Subcutaneous abdominal adipose tissue (tissue), 5 donors: ENCODE results near the gene SLBP.
A peak's percentile ranks its signal among the peaks of the same experiment; 100 is the strongest.

ENCODE experiments used
- H3K27ac ChIP-seq: one replicate; pipeline ENCODE4 v1.7.0; 2013; ENCODE audit warnings: low read depth, mild to moderate bottlenecking, inconsistent platforms, low read length, moderate library complexity
- H3K27me3 ChIP-seq, 5 donors: one replicate each; pipeline ENCODE4 v1.7.0; 2013; ENCODE audit warnings: low read length in 5 of 5, inconsistent platforms in 1 of 5; ENCODE audit not compliant: control insufficient read depth in 5 of 5, insufficient read depth in 4 of 5
- H3K36me3 ChIP-seq, 5 donors: one replicate each; pipeline ENCODE4 v1.7.0; 2013; ENCODE audit warnings: low read length in 5 of 5; ENCODE audit not compliant: control insufficient read depth in 5 of 5, insufficient read depth in 5 of 5
- H3K4me1 ChIP-seq, 5 donors: one replicate each; pipeline ENCODE4 v1.7.0; 2013; ENCODE audit warnings: low read length in 5 of 5, mild to moderate bottlenecking in 3 of 5, moderate library complexity in 1 of 5; ENCODE audit not compliant: control insufficient read depth in 5 of 5, insufficient read depth in 5 of 5
- H3K4me3 ChIP-seq, 5 donors: one replicate each; pipeline ENCODE4 v1.7.0; 2013; ENCODE audit warnings: low read length in 5 of 5, low read depth in 1 of 5
- H3K9ac ChIP-seq, 5 donors: one replicate each; pipeline ENCODE4 v1.7.0; 2013; ENCODE audit warnings: low read length in 5 of 5, mild to moderate bottlenecking in 4 of 5, moderate library complexity in 3 of 5
- H3K9me3 ChIP-seq, 5 donors: one replicate each; pipeline ENCODE4 v1.7.0; 2013; ENCODE audit warnings: low read length in 5 of 5; ENCODE audit not compliant: control insufficient read depth in 5 of 5
- donor health status: healthy.
- donor health status: healthy.
- donor health status: healthy.
- donor health status: healthy.
- donor health status: healthy.

Gene SLBP

DNA sequence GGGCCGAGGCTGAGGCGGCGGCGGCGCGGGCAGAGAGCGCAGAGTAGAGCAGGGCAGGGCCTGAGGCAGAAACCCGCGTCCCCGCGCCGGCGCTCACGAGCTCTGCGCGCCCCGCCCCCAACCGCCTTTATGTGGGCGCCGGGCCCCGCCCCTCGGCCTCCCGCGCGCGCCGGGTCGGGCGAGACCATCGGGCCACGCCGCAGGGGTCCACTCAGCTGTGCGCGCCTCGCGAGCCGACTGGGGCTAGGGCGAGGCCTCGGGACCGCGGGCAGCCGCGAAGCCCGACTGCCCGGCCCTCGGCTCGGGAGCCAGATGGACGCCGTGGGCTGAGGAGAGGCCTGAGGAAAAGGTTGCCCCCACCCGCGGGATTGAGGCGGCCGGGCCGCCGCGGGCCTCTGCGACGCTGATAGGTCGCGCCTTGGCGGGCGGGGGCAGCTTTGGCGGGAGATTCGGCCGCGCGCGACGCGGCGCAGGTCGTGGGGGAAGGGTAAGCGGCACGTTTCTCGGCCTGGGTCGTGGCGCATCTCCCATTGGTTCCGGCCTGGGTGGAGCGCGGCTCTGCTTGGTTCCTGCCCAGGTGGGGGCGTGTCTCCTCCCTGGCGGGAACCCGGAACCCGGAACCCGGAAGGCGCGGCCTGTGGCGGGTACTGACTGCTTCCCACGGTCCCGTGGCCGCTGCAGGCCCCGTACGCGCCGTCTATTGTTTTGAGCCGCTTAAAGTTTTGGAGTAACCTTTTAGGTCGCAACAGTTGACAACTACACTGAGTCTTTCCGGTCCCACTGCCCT, at the start of gene SLBP:
TSS of gene SLBP (minus strand) at position 104 of the 787 bp plus-strand sequence. CDS start 131 bp downstream, outside the sequence.
- peak within 1 kb of the TSS; percentile 79 for H3K27ac ChIP-seq
- H3K9ac ChIP-seq: peak within 1 kb of the TSS; percentile 72 to 95 (median 88)
- H3K36me3 ChIP-seq: peaks cover 0 to 19% (median 11%) of the 10 kb centered on the region in 5 donors
- H3K4me1 ChIP-seq: peaks cover 10 to 40% (median 32%) of the 10 kb centered on the region in 5 donors
- peaks cover 0 to 3% (median 0%) of the 10 kb centered on the region in 5 donors for H3K27me3 ChIP-seq
- peak within 1 kb of the TSS; percentile 74 to 94 (median 91) for H3K4me3 ChIP-seq
- no peaks in the 10 kb centered on the region for H3K9me3 ChIP-seq

DNA sequence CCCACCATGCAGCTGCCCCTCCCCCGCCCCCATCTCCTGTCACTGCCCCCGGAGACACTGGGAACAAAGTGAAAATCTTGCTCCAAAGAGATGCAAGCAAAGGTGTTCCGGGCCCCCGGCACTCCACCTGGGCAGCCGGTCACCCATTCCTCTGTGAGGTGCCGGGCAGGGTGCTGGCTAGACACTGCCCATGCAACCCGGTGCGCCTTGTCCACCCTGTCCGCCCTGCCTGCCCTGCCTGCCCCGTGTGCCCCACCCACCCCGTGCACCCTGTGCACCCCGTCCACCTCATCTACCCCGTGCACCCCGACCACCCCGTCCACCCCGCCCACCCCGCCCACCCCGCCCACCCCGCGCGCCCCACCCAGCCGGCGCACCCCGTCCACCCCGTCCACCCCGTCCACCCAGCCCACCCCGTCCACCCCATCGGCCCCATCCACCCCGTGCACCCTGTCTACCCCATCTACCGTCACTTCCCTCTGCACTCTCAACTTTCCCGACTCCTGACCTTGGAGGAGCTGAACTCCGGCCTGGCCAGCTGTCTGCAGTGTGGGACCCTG, 49.1 kb upstream of the SLBP start:
- no peak overlapping the region for H3K27ac ChIP-seq
- no peaks in the 10 kb centered on the region for H3K9me3 ChIP-seq
- H3K9ac ChIP-seq: no peak overlapping the region
- H3K4me3 ChIP-seq: no peak overlapping the region
- peaks cover 0 to 11% (median 2%) of the 10 kb centered on the region in 5 donors for H3K27me3 ChIP-seq
- H3K36me3 ChIP-seq: no peaks in the 10 kb centered on the region
- H3K4me1 ChIP-seq: peaks cover 0 to 16% (median 9%) of the 10 kb centered on the region in 5 donors

DNA sequence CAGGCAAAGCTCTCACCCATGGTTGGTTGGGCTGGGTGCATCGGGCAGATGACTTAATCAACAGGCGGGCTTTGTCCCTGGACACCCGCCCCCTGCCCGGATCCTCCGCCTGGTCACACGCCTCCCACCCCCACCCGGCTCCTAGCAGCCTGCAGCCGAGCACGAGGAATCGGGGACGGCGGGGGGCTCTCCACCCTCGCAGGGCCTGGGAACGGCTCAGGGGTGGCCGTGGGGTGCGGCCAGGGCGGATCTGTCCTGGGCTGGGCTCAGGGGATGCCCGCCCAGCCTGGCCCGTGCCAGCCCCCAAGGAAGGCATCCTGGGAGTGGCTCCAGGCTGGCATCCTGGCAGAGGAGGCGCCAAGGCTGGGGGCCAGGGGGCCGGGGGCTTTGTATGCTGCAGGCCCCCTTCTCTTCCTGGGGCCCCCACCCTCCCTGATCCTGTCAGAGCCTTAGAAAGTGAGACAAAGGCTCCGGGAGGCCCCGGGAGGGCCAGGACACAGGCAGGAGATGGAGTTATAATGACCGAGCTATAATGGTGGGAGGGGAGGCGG, 48.5 kb upstream of the SLBP start:
- Histone ChIP-seq H3K4me1 (peaks cover 0 to 16% (median 9%) of the 10 kb centered on the region in 5 donors), H3K27me3 (peaks cover 0 to 6% (median 2%) of the 10 kb centered on the region in 5 donors), H3K36me3 (no peaks in the 10 kb centered on the region), H3K9me3 (no peaks in the 10 kb centered on the region), H3K9ac (no peak overlapping the region), H3K4me3 (no peak overlapping the region), H3K27ac (no peak overlapping the region)

GRCh38 chr4:1759818-1760223, 47.7 kb upstream of the SLBP start:
- no peak overlapping the region for H3K27ac ChIP-seq
- no peaks in the 10 kb centered on the region for H3K36me3 ChIP-seq
- H3K4me3 ChIP-seq: no peak overlapping the region

DNA sequence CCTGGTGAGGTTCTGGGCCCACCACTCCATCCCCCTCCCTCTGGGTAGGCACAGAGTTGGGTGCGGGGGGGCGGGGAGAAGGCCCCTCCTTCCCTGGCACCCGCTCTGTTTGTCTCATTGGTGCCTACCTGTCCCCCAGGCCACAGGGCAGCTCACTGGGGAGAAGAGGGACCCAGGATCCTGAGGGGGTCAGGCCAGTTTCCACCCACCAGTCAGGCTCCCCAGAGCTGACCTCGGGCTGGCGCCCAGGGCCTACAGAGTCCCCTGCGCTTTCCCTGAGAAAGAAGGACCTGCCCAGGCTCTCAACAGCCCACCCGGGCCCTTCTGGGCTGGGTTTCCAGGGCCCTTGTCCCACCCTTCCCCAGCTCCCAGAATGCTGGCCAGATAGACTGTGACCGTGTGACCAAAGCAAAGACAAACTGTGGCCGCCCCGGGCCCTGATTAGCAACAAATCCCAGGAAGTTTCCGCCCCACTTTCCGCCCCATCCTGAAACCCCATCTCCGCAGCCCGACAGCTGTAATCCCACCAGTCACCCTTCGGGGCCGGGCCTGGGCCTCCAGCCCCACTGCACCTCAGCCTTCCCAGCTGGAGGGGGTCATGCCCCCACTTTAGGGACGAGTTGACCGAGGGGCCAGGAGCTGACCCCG, 47.2 kb upstream of the SLBP start:
- no peak overlapping the region for H3K27ac ChIP-seq
- no peaks in the 10 kb centered on the region for H3K9me3 ChIP-seq
- H3K27me3 ChIP-seq: peaks cover 0 to 6% (median 2%) of the 10 kb centered on the region in 5 donors
- no peak overlapping the region for H3K4me3 ChIP-seq
- peaks cover 0 to 16% (median 9%) of the 10 kb centered on the region in 5 donors for H3K4me1 ChIP-seq
- no peaks in the 10 kb centered on the region for H3K36me3 ChIP-seq
- no peak overlapping the region for H3K9ac ChIP-seq

More at GRCh38 chr4:1759818-1760223, 47.7 kb upstream of the SLBP start:
- Histone ChIP-seq H3K9me3 (no peaks in the 10 kb centered on the region), H3K4me1 (peaks cover 0 to 16% (median 9%) of the 10 kb centered on the region in 5 donors), H3K9ac (no peak overlapping the region), H3K27me3 (peaks cover 0 to 6% (median 2%) of the 10 kb centered on the region in 5 donors)

DNA sequence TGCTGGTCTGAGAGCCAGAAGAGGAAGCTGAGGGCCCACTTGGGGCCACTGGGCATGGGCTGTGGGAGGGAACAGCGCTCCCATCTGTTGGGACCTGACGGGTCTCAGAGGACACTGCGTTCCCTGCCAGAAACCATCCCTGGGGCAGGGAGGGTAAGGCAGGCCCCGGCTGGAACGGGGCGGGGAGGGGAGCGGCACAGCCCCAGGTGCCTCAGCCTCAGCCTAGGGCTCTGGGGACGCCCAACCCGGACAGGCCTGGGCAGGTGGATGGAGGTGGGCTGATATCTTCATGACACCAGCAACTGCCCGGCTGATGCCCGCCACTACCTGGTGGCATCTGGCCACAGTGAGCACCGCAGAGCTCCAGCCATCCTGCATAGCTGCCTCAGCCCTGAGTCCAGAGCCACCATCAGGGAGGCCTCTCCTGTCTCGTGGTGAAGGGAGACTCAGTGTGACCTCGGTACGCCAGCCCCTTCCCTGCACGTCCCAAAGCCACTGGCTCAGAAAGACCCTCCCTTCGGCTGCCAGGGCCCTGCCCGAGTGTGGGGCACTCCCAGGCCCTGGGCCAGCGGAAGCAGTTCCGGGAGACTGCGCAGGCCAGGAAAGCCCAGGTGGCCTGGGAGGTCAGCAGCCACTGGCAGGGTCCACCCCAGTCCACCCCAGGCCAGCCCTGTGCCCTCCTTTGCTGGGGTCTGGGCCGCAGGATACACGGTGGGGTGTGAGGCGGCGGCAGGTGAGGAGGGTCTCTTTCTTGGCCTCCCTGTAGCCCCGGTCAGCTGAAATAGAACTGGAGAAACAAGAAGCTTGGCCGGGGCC, 46.4 kb upstream of the SLBP start:
- Histone ChIP-seq H3K9ac (no peak overlapping the region), H3K27me3 (peaks cover 0 to 6% (median 2%) of the 10 kb centered on the region in 5 donors), H3K27ac (no peak overlapping the region), H3K36me3 (no peaks in the 10 kb centered on the region), H3K4me1 (peaks cover 0 to 11% (median 4%) of the 10 kb centered on the region in 5 donors), H3K9me3 (no peaks in the 10 kb centered on the region), H3K4me3 (no peak overlapping the region)

- Histone ChIP-seq H3K27me3 (peaks cover 0 to 6% (median 2%) of the 10 kb centered on the region in 5 donors), H3K36me3 (no peaks in the 10 kb centered on the region), H3K27ac (no peak overlapping the region), H3K4me3 (no peak overlapping the region), H3K9ac (no peak overlapping the region), H3K4me1 (peaks cover 0 to 7% (median 0%) of the 10 kb centered on the region in 5 donors), H3K9me3 (no peaks in the 10 kb centered on the region)
Observed at GRCh38 chr4:1757836-1758235, 45.7 kb upstream of the SLBP start.

DNA sequence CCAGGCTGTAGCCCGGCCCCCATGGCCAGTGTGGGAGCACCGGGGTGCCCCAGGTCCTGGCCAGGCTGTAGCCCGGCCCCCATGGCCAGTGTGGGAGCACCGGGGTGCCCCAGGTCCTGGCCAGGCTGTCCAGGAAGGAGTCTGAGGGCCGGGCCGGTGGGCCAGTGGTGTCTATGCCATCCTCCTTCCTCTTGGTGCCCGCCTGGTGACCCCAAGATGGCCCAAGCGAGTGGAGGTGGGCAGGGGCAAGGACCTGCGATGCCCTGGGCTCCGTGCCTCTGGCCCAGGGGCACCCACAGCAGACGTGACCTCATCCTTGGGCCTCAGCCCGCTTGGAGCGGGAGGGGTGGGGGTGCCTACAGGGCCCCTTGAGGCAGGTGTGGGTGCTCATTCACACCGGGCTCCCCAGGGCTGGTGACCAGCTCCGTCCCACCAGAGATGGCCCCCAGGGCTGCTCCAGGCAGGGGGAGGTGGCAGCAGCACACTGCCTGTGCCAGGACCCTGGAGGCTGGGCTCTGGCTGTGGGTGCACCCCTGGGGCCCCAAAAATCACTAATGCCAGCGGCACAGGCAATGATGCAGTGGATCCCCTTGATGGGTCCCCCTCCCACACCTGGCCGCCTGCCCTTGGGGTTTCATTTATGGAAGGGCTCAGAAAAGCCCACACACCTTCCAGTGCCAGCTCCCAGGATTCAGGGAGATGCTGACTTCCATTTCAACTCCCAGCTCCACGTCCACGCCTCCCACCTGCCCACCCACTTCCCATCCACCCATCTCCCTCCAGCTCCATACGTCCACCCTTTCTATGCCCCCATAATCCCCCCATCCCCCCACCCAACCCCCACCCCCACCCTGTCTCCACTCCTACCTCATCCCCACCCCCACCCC, 45.0 kb upstream of the SLBP start:
- Histone ChIP-seq H3K27ac (no peak overlapping the region), H3K36me3 (no peaks in the 10 kb centered on the region), H3K9ac (no peak overlapping the region), H3K9me3 (no peaks in the 10 kb centered on the region), H3K4me3 (no peak overlapping the region), H3K4me1 (peaks cover 0 to 14% (median 3%) of the 10 kb centered on the region in 5 donors), H3K27me3 (peaks cover 0 to 5% (median under 1%) of the 10 kb centered on the region in 5 donors)
